ENCODE measurements around the gene VSTM4. TPM values are rescaled to one million over a fixed set of nuclear protein-coding genes. Genes with fewer than 3 reads are reported as not detected.
A peak's percentile ranks its signal among the peaks of the same experiment; 100 is the strongest.

VSTM4 gene
- total RNA-seq, 2 donors from 2014 or later, result 0.25 TPM; not detected in 1

DNA sequence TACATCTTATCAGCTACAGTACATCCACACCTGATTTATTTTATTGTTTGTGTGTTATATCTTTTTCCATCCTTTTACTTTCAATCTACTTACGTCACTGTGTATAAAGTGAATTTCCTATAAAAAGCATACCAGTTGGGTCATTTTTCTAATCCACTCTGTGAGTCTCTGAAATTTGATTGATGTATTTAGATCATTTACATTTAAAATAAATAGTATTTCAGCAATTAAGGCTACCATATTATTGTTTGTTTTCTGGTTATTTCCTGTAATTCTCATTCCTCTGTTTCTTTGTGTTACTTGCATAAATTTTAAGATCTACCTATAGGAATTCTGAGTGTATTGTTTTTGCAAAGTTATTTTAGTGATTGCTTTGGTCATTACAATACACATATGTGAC is 53.7 kb downstream of the VSTM4 start:
- Mint-ChIP-seq H3K36me3 (ENCODE audit: insufficient read depth in 2 of 2) (peaks cover 1 to 9% of the 10 kb centered on the region in 2 donors), H3K4me3 (no peak overlapping the region), H3K4me1 (ENCODE audit: low read depth) (no peaks in the 10 kb centered on the region), H3K9me3 (peaks cover 10% of the 10 kb centered on the region in 2 donors), H3K27me3 (ENCODE audit: low read depth) (peaks cover 21% of the 10 kb centered on the region), H3K27ac (no peak overlapping the region)
- DNase-seq (no peak), ATAC-seq (replicated peaks in 1 of 2) (no peak)

DNA sequence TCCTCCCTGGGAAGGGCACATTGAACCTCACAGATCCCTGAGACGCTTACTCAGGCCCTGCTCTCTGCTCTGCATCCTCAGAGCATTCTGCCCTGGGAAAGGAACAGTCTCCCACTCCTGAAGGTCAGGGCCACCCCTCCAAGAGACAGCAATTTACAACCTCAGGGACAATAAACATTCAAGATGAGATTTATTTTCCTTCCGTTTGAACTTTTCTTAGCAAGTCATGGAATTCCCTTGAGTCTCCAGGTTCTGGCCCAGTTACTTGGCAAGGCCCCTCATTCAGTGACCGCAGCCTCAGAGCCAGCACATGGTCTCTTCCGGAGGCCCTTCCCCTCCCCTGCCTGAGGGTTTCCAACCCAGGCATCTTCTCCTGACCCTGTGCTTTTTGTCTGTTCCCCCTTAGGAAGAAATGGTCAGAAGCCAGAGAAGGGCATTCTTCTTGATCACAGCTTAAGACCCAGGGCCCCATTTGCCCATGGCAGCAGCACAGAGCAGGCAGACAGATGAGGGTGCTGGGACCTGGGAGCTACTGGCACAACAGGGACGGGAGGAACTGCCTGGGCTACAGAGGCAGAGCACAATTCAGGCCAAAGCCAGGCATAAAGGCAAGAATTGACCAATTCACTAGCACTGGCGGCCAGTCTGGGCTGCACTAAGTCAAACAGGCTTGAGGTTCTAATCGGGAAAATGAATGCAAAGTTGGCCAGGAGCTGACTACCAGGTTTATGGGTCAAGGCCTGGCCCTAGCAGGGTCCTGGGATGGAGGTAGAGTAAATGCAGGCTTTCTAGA is 56.7 kb downstream of the VSTM4 start:
- Mint-ChIP-seq H3K36me3 (ENCODE audit: insufficient read depth in 2 of 2) (peaks cover 1 to 9% of the 10 kb centered on the region in 2 donors), H3K27ac (no peak overlapping the region), H3K4me3 (no peak overlapping the region), H3K4me1 (ENCODE audit: low read depth) (no peaks in the 10 kb centered on the region), H3K27me3 (ENCODE audit: low read depth) (peaks cover 12% of the 10 kb centered on the region), H3K9me3 (peaks cover 10 to 11% of the 10 kb centered on the region in 2 donors)
- DNase-seq, result no peak
- no peak for ATAC-seq (replicated peaks in 1 of 2)

DNA sequence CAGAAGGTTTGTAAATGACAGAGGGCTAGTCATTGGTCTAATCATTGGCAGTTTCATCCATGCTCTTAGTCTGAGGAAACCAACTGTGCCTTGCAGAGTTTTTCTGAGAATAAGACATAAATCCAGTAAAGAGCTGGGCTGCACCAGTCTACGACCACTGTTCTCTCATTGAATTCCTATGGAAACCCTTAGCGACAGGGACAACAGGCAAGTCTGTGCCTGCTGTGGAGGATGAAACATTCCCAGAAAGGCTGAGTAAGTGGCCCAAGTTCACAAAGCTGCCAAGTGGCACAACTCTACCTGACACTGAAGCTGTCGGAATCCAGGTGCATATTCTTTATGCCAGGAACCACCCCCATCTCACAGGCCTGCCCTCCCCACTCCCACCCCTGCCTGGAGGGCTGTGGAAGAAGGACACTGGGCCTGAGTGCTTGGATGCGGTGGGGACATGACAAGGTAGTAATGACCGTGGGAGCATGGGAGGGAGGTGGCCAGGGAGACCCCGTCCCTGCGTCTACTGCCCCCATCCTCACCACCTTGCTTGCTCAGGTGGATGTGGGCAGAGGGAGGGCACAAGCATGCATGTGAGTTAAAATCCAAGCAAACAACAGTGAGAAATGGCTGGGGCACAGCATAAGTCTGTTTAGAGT is 58.0 kb downstream of the VSTM4 start:
- peaks cover 7% of the 10 kb centered on the region in 2 donors for H3K9me3 Mint-ChIP-seq
- ATAC-seq (replicated peaks in 1 of 2), result no peak
- DNase-seq, result no peak
- H3K4me1 Mint-ChIP-seq (ENCODE audit: low read depth), result no peaks in the 10 kb centered on the region
- H3K4me3 Mint-ChIP-seq, result no peak overlapping the region
- H3K27ac Mint-ChIP-seq, result no peak overlapping the region
- H3K27me3 Mint-ChIP-seq (ENCODE audit: low read depth), result peaks cover 17% of the 10 kb centered on the region
- peaks cover 1 to 4% of the 10 kb centered on the region in 2 donors for H3K36me3 Mint-ChIP-seq (ENCODE audit: insufficient read depth in 2 of 2)

DNA sequence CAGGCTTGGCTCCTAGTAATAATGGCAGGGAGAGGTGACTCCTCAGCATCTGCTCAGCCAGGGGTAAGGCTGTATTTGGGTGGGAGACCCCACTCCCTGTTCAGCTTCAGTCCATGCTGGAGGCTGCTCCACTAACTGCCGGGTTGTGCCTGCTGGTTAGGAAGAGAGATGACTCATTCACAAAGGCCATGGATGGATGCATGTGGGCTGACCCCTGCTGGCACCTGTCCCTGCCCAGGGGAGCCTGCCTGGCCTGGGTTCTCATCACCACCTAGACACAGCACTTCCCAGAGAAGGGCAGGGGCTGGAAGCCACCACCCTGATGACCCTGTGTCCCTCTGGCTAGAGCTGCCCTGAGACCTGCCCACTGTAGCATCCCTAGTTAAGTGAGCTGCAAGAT is 59.0 kb downstream of the VSTM4 start:
- no peaks in the 10 kb centered on the region for H3K4me1 Mint-ChIP-seq (ENCODE audit: low read depth)
- H3K9me3 Mint-ChIP-seq, result peaks cover 2 to 3% of the 10 kb centered on the region in 2 donors
- DNase-seq (no peak), ATAC-seq (replicated peaks in 1 of 2) (no peak)
- peaks cover 17% of the 10 kb centered on the region for H3K27me3 Mint-ChIP-seq (ENCODE audit: low read depth)
- H3K4me3 Mint-ChIP-seq, result no peak overlapping the region
- H3K36me3 Mint-ChIP-seq (ENCODE audit: insufficient read depth in 2 of 2), result peaks cover under 1% of the 10 kb centered on the region in 2 donors
- no peak overlapping the region for H3K27ac Mint-ChIP-seq

DNA sequence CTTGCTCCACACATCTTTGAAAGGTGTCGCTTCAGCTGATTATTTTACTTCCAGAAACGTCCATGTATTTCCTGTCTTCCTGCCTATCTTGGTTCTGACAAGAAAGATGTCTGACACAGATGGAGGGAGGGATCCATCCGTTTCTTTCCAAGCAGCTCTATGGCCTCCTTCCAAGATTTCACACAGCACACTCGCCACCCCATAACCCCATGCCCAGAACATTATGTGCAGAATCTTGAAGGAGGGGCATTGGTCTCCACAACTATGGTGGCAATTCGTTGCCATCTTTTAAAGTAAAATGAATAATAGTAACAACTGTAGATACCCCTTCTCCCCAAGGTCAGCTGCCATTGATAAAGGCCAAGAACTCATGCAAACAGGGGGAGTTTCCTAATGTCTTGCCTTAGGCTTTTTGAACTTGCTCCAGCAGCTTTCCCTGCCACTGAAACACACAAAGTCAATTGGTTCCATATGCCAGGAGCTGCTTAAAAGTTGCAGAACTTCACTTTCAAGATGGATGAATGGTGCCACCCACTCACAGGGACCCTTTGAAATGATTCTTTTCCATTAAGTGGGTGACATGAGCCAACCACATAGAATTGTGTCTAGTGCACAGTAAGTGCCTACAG is 60.0 kb downstream of the VSTM4 start:
- no peaks in the 10 kb centered on the region for H3K36me3 Mint-ChIP-seq (ENCODE audit: insufficient read depth in 2 of 2)
- no peaks in the 10 kb centered on the region for H3K4me1 Mint-ChIP-seq (ENCODE audit: low read depth)
- ATAC-seq (replicated peaks in 1 of 2) (no peak), DNase-seq (no peak)
- H3K27me3 Mint-ChIP-seq (ENCODE audit: low read depth), result peaks cover 24% of the 10 kb centered on the region
- H3K27ac Mint-ChIP-seq, result no peak overlapping the region
- no peak overlapping the region for H3K4me3 Mint-ChIP-seq
- peaks cover 2% of the 10 kb centered on the region in 2 donors for H3K9me3 Mint-ChIP-seq

DNA sequence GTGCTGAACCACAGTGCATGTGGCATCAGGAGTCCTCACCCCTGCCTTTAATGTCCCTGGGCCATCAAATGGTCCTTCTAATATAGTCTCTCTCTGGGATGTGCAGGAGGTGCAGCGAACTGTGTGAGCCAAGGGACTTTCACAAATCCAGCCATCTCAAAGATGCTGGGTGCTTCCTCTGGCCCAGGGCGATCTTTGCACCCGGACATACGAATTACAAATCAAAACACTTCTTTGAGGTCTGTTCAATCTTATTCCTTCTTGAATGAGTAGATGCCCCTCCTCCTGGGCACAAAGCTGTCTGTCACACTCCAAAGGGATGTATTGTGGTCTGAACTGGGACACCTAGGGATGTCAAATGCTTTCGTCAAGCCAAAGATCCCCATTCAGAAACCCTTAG is 60.6 kb downstream of the VSTM4 start:
- peaks cover 27% of the 10 kb centered on the region for H3K27me3 Mint-ChIP-seq (ENCODE audit: low read depth)
- H3K36me3 Mint-ChIP-seq (ENCODE audit: insufficient read depth in 2 of 2), result no peaks in the 10 kb centered on the region
- peaks cover 0 to 2% of the 10 kb centered on the region in 2 donors for H3K9me3 Mint-ChIP-seq
- H3K27ac Mint-ChIP-seq, result no peak overlapping the region
- ATAC-seq (replicated peaks in 1 of 2) (no peak), DNase-seq (no peak)
- no peak overlapping the region for H3K4me3 Mint-ChIP-seq
- no peaks in the 10 kb centered on the region for H3K4me1 Mint-ChIP-seq (ENCODE audit: low read depth)

DNA sequence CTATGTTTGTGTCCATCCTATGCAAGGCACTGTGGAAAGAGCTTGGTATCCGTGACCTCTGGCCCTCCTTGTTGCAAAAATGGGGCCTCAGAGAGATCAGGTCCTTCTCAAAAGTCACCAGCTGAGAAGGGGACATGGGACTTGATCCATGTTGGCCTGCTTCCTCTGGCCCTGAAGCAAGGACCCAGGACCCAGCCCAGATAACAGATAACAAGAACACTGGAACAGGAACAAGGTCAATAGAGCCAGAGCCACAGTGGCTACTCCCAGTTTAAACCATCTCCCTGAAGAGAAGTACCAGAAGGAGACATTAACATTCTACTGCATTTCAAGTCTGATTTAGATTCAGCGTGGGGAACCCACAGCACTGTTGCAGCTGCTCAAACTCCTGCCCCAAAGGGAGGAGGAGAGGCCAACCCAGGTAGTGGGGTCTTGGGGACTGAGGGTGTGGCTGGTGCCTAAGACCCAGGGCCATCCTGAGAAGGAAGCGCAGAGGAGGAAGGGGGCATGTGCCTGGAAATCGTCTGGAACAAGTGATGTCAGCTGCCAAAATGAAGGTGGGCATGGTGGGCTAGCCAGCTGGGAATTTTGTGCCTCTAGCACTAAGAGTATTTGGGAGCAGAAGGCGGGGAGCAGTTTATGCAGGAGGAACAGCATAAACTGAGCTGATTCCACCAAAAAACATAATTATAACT is 61.2 kb downstream of the VSTM4 start:
- no peak overlapping the region for H3K4me3 Mint-ChIP-seq
- H3K27ac Mint-ChIP-seq, result no peak overlapping the region
- DNase-seq (no peak), ATAC-seq (replicated peaks in 1 of 2) (no peak)
- H3K4me1 Mint-ChIP-seq (ENCODE audit: low read depth), result no peaks in the 10 kb centered on the region
- H3K36me3 Mint-ChIP-seq (ENCODE audit: insufficient read depth in 2 of 2), result no peaks in the 10 kb centered on the region
- H3K9me3 Mint-ChIP-seq, result peaks cover 0 to 2% of the 10 kb centered on the region in 2 donors
- H3K27me3 Mint-ChIP-seq (ENCODE audit: low read depth), result peaks cover 32% of the 10 kb centered on the region

DNA sequence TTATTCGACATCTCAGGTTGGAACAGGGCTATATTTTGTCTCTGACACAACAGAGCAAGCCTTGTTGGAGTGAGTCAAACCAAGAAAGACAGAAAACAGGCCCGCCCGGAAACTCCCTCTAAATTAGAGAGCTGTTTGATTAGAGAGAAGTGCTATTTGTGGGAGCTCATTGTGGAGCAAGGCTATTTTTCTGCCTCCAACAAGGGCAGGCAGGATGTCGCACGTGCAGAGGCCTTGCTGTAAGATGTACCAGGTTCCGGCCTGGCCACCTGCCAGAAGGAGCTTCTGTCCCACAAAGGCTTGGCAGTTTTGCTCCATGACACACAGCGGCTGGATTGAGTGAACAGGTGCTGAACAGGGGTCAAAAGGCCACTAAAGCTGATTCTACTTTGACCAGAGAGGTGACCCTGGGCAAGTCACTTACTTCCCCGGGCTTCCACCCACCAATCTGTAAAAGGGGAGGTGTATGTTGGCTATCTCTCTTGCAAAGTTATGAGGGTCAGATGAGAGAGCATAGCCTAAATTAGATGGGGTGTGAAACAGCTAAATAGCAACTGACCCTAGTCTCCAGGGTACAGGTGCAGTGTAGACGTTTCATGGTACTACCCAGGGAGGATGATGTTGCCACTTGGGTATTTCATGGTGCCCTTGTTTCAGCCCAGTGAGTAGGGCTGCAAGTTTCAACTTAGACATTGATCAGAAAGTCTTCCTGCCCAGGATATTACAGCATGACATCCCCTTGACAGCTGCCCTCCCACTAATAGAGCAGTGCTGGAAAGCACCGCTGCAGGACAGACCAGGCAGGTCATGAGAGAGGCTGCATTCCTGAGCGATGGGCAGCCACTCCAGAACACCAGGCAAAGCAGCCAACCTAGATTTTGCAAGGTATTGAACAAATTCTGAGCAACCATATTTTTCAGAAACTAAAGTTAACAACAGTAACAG is 62.0 kb downstream of the VSTM4 start:
- Mint-ChIP-seq H3K9me3 (peaks cover 0 to 2% of the 10 kb centered on the region in 2 donors), H3K4me1 (ENCODE audit: low read depth) (no peaks in the 10 kb centered on the region), H3K27me3 (ENCODE audit: low read depth) (peaks cover 37% of the 10 kb centered on the region), H3K4me3 (no peak overlapping the region), H3K27ac (no peak overlapping the region), H3K36me3 (ENCODE audit: insufficient read depth in 2 of 2) (no peaks in the 10 kb centered on the region)
- ATAC-seq (replicated peaks in 1 of 2) (peak in 1 of 2 donors; percentile 49), DNase-seq (no peak)

DNA sequence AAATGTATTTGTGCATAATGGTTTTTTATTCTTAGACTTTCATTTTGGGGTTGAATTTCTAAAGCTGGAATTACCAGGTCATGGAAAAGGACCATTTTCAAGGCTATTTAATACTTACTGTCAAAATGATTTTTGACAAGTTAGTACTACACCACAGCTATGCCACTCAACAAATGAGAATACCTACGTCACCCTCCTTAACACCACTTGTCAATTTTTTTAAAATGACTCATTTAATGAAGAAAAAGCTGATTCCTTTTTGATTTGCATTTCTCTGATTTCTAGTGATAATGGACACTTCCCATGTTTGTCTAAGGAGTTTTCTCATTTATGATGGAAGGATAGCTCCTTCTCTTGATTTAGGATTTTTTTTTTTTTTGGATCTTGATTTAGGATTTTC is 63.3 kb downstream of the VSTM4 start:
- DNase-seq, result no peak
- peaks cover 37% of the 10 kb centered on the region for H3K27me3 Mint-ChIP-seq (ENCODE audit: low read depth)

DNA sequence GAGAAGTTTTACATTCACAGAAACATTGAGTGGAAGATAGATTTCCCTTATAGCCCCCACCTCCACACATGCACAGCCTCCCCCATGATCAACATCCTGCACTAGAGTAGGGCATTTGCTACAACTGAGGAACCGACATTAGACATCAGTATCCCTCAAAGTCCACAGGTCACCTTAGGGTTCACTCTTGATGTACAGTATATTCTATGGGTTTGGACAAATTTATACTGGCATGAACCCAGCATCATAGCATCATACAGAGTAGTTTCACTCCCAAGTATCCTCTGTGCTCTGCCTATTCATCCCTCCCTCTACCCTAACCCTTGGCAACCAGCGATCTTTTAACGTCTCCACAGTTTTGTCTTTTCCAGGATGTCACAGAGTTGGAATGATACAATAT is 64.4 kb downstream of the VSTM4 start:
- H3K27me3 Mint-ChIP-seq (ENCODE audit: low read depth), result peaks cover 37% of the 10 kb centered on the region
- H3K36me3 Mint-ChIP-seq (ENCODE audit: insufficient read depth in 2 of 2), result no peaks in the 10 kb centered on the region
- no peak overlapping the region for H3K4me3 Mint-ChIP-seq
- no peak overlapping the region for H3K27ac Mint-ChIP-seq
- no peaks in the 10 kb centered on the region for H3K9me3 Mint-ChIP-seq
- ATAC-seq (replicated peaks in 1 of 2) (no peak), DNase-seq (no peak)
- H3K4me1 Mint-ChIP-seq (ENCODE audit: low read depth), result no peaks in the 10 kb centered on the region

More for the DNA sequence above, 63.3 kb downstream of the VSTM4 start:
- no peak for ATAC-seq (replicated peaks in 1 of 2)
- Mint-ChIP-seq H3K36me3 (ENCODE audit: insufficient read depth in 2 of 2) (no peaks in the 10 kb centered on the region), H3K27ac (no peak overlapping the region), H3K4me1 (ENCODE audit: low read depth) (no peaks in the 10 kb centered on the region), H3K4me3 (no peak overlapping the region), H3K9me3 (peaks cover 0 to 2% of the 10 kb centered on the region in 2 donors)

DNA sequence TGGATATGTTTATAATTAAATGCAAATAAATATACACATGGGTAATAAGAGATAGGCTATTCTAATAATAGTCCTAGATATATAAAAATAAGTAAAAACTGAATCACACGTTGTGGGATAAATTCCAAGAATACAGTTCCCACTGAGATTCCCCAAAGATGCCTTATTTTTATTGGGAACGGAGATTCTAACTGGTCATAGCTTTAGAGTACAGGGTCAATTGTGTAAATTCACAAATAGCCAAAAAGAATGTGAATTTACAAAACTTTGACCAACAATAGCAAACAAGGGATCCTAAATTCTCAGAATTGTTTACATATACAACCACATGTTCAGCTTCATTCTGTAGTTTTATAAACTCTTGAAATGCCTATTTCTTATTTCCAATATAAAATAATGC is 65.0 kb downstream of the VSTM4 start:
- ATAC-seq (replicated peaks in 1 of 2), result no peak
- Mint-ChIP-seq H3K27me3 (ENCODE audit: low read depth) (peaks cover 35% of the 10 kb centered on the region), H3K27ac (no peak overlapping the region)

DNA sequence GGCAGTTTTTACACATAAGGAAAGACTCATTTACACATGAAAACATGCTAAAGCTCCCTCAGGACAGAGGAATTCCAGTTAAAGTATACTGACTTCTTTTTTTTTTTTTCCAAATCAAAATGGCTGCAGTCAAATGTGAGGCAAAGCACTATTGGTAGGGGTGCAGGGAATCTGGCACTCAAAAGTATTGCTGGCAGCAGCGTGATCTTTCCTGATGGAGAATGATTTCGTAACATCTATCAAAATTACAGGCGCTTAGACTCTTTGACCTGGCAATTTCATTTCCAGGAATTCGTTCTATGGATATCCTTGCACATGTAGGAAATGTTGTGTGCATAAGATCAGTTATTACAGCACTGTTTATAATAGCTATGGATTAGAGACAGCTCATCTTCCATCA is 65.7 kb downstream of the VSTM4 start:
- DNase-seq (no peak), ATAC-seq (replicated peaks in 1 of 2) (no peak)
- no peaks in the 10 kb centered on the region for H3K4me1 Mint-ChIP-seq (ENCODE audit: low read depth)
- H3K9me3 Mint-ChIP-seq, result no peaks in the 10 kb centered on the region
- H3K27me3 Mint-ChIP-seq (ENCODE audit: low read depth), result peaks cover 28% of the 10 kb centered on the region
- no peak overlapping the region for H3K4me3 Mint-ChIP-seq
- no peak overlapping the region for H3K27ac Mint-ChIP-seq
- H3K36me3 Mint-ChIP-seq (ENCODE audit: insufficient read depth in 2 of 2), result no peaks in the 10 kb centered on the region

More for the DNA sequence above, 65.0 kb downstream of the VSTM4 start:
- Mint-ChIP-seq H3K4me3 (no peak overlapping the region), H3K36me3 (ENCODE audit: insufficient read depth in 2 of 2) (no peaks in the 10 kb centered on the region), H3K4me1 (ENCODE audit: low read depth) (no peaks in the 10 kb centered on the region), H3K9me3 (no peaks in the 10 kb centered on the region)
- DNase-seq, result no peak

Data from activated T-cell treated with anti-CD3 and anti-CD28 coated beads, Interleukin-2, amount 50 U/mL, for 72 hours (primary cell).